H9 (cell line): Measurements from ENCODE around the gene CARD8. TPM values are rescaled to one million over a fixed set of nuclear protein-coding genes. Genes with fewer than 3 reads are reported as not detected.

Source experiments
- DNase-seq: peaks from one replicate; pipeline ENCODE4 v3.0.0-alpha.2; 2017
- H2AFZ ChIP-seq: one replicate; pipeline ENCODE4 v1.6.1; 2013; ENCODE audit warnings: mild to moderate bottlenecking, low read length, control low read depth, moderate library complexity
- H2AK5ac ChIP-seq: 2 replicates; pipeline ENCODE4 v1.6.1; 2013; ENCODE audit warnings: low read length, control low read depth, mixed read lengths; ENCODE audit not compliant: insufficient read length
- H2BK120ac ChIP-seq: one replicate; pipeline ENCODE4 v1.6.1; 2013; ENCODE audit warnings: low read depth, mild to moderate bottlenecking, low read length, control low read depth, inconsistent platforms; ENCODE audit not compliant: poor library complexity, severe bottlenecking
- H2BK12ac ChIP-seq: 2 replicates; pipeline ENCODE4 v1.6.1; 2013; ENCODE audit warnings: low read length, control low read depth, mixed read lengths, low read depth; ENCODE audit not compliant: insufficient read length
- H2BK15ac ChIP-seq: 2 replicates; pipeline ENCODE4 v1.6.1; 2013; ENCODE audit warnings: low read depth, low read length, control low read depth
- H2BK20ac ChIP-seq: one replicate; pipeline ENCODE4 v1.6.1; 2013; ENCODE audit warnings: low read depth, mild to moderate bottlenecking, low read length, control low read depth, inconsistent platforms; ENCODE audit not compliant: poor library complexity, severe bottlenecking
- H2BK5ac ChIP-seq: 2 replicates; pipeline ENCODE4 v1.6.1; 2013; ENCODE audit warnings: low read length, control low read depth, mixed read lengths; ENCODE audit not compliant: insufficient read length
- H3K14ac ChIP-seq: 2 replicates; pipeline ENCODE4 v1.6.1; 2013; ENCODE audit warnings: low read length, control low read depth; ENCODE audit not compliant: insufficient read depth
- H3K18ac ChIP-seq: 2 replicates; pipeline ENCODE4 v1.6.1; 2013; ENCODE audit warnings: low read depth, mild to moderate bottlenecking, mixed read lengths, low read length, control low read depth; ENCODE audit not compliant: insufficient read length
- H3K23ac ChIP-seq: 2 replicates; pipeline ENCODE4 v1.6.1; 2013; ENCODE audit warnings: low read length, control low read depth, mixed read lengths, low read depth; ENCODE audit not compliant: insufficient read length
- H3K23me2 ChIP-seq: 2 replicates; pipeline ENCODE4 v1.6.1; 2013; ENCODE audit warnings: low read depth, mild to moderate bottlenecking, mixed read lengths, low read length, control low read depth; ENCODE audit not compliant: insufficient read length, poor library complexity, severe bottlenecking
- H3K27ac ChIP-seq: 2 replicates; pipeline ENCODE4 v1.5.1; 2013; ENCODE audit warnings: low read length, control low read depth, mixed read lengths, low read depth; ENCODE audit not compliant: insufficient read length
- H3K27me3 ChIP-seq: 2 replicates; pipeline ENCODE4 v1.6.1; 2013; ENCODE audit warnings: low read length, control low read depth, inconsistent platforms; ENCODE audit not compliant: insufficient read depth
- H3K4ac ChIP-seq: 2 replicates; pipeline ENCODE4 v1.6.1; 2013; ENCODE audit warnings: low read depth, mild to moderate bottlenecking, control low read depth, inconsistent platforms, low read length, moderate library complexity
- H3K4me1 ChIP-seq: 2 replicates; pipeline ENCODE4 v1.6.1; 2013; ENCODE audit warnings: low read length, control low read depth, inconsistent platforms; ENCODE audit not compliant: insufficient read depth
- H3K4me2 ChIP-seq: 2 replicates; pipeline ENCODE4 v1.6.1; 2013; ENCODE audit warnings: low read length, control low read depth, mixed read lengths; ENCODE audit not compliant: insufficient read length, insufficient read depth
- H3K56ac ChIP-seq: 2 replicates; pipeline ENCODE4 v1.6.1; 2013; ENCODE audit warnings: low read depth, mild to moderate bottlenecking, mixed read lengths, low read length, control low read depth; ENCODE audit not compliant: insufficient read length
- H3K79me1 ChIP-seq: 2 replicates; pipeline ENCODE4 v1.6.1; 2013; ENCODE audit warnings: low read depth, mild to moderate bottlenecking, moderate library complexity, low read length, control low read depth, inconsistent platforms; ENCODE audit not compliant: insufficient read depth, poor library complexity, severe bottlenecking
- H3K79me2 ChIP-seq: 2 replicates; pipeline ENCODE4 v1.6.1; 2013; ENCODE audit warnings: low read length, control low read depth, inconsistent platforms; ENCODE audit not compliant: insufficient read depth
- H3K9ac ChIP-seq: 2 replicates; pipeline ENCODE4 v1.6.1; 2013; ENCODE audit warnings: low read length, control low read depth, mixed read lengths; ENCODE audit not compliant: insufficient read length; ENCODE audit errors: extremely low read depth
- H3K9me3 ChIP-seq: one replicate; pipeline ENCODE4 v1.6.1; 2013; ENCODE audit warnings: low read depth, low read length, inconsistent platforms; ENCODE audit not compliant: control insufficient read depth
- H3T11ph ChIP-seq: one replicate; pipeline ENCODE4 v1.6.1; 2013; ENCODE audit warnings: mild to moderate bottlenecking, low read length, control low read depth, inconsistent platforms
- H4K20me1 ChIP-seq: one replicate; pipeline ENCODE4 v1.6.1; 2013; ENCODE audit not compliant: control insufficient read depth, insufficient read length, insufficient read depth
- H4K5ac ChIP-seq: 2 replicates; pipeline ENCODE4 v1.6.1; 2013; ENCODE audit warnings: low read depth, mild to moderate bottlenecking, mixed read lengths, low read length, control low read depth; ENCODE audit not compliant: insufficient read length
- H4K8ac ChIP-seq: replicated peaks from 2 replicates; pipeline ENCODE4 v1.6.1; 2013; ENCODE audit warnings: low read length, control low read depth, mixed read lengths, low read depth; ENCODE audit not compliant: insufficient read length
- H4K91ac ChIP-seq: 2 replicates; pipeline ENCODE4 v1.6.1; 2013; ENCODE audit warnings: low read depth, mild to moderate bottlenecking, moderate library complexity, mixed read lengths, low read length, control low read depth; ENCODE audit not compliant: insufficient read length
- H3K27ac Mint-ChIP-seq, 3 experiments: 2 replicates in 2 of 3; 3 replicates in 1 of 3; pipeline ENCODE4 v1.8.0; 2020 to 2021; ENCODE audit warnings: mixed read lengths in 3 of 3, mild to moderate bottlenecking in 1 of 3, moderate library complexity in 1 of 3
- H3K27me3 Mint-ChIP-seq: 2 replicates; pipeline ENCODE4 v1.8.0; 2021; ENCODE audit warnings: low read depth, mild to moderate bottlenecking, moderate library complexity, mixed read lengths
- H3K36me3 Mint-ChIP-seq, 3 experiments: 2 replicates in 2 of 3; 3 replicates in 1 of 3; pipeline ENCODE4 v1.8.0; 2020 to 2021; ENCODE audit warnings: low read depth in 3 of 3, mixed read lengths in 3 of 3; ENCODE audit not compliant: insufficient read depth in 1 of 3
- H3K4me1 Mint-ChIP-seq, 2 experiments: 2 replicates each; pipeline ENCODE4 v1.8.0; 2020; ENCODE audit warnings: mixed read lengths in 2 of 2
- H3K4me3 Mint-ChIP-seq, 2 experiments: 2 replicates in 1 of 2; 3 replicates in 1 of 2; pipeline ENCODE4 v1.8.0; 2020 to 2021; ENCODE audit warnings: mild to moderate bottlenecking in 2 of 2, mixed read lengths in 2 of 2, moderate library complexity in 1 of 2
- H3K9me3 Mint-ChIP-seq, 2 experiments: 2 replicates in 1 of 2; 3 replicates in 1 of 2; pipeline ENCODE4 v1.8.0; 2020; ENCODE audit warnings: mild to moderate bottlenecking in 2 of 2, mixed read lengths in 2 of 2, moderate library complexity in 1 of 2
- CTCF ChIP-seq: fragments of 200-600 bp; sonication (generic); conservative IDR thresholded peaks from 3 replicates; pipeline ENCODE4 v1.8.0; 2021; ENCODE audit warnings: antibody characterized with exemption, mild to moderate bottlenecking
- WGBS: extraction: QIAGEN DNeasy Blood & Tissue Kit; methylation state at CpG from one replicate; pipeline ENCODE4 v1.1.7; 2013; ENCODE audit warnings: missing lambda C conversion rate, low lambda C conversion rate, mixed read lengths; ENCODE audit not compliant: insufficient read length; ENCODE audit errors: extremely low coverage; 5-methylcytosine and 5-hydroxymethylcytosine counted together
- total RNA-seq: library from RNA; stranded (reverse); gene quantifications from 2 replicates; pipeline ENCODE4 v1.2.1, GENCODE V29; 2021

Gene CARD8
- total RNA-seq, 1 experiment from 2014 or later = 21.0 TPM

- H4K91ac ChIP-seq = no peak overlapping the region
- no peak overlapping the region for H2BK20ac ChIP-seq
- H3K79me1 ChIP-seq = no peaks in the 10 kb centered on the region
- peaks cover 11 to 26% (median 15%) of the 10 kb centered on the region in 3 experiments for H3K36me3 Mint-ChIP-seq
- H3K27me3 ChIP-seq = no peaks in the 10 kb centered on the region
- no peak overlapping the region for H3K56ac ChIP-seq
- H4K8ac ChIP-seq = no peak overlapping the region
- H3T11ph ChIP-seq = no peak overlapping the region
- no peak overlapping the region for H2AFZ ChIP-seq
- DNase-seq = no peak
- no peaks in the 10 kb centered on the region for H3K27me3 Mint-ChIP-seq
- H2BK120ac ChIP-seq = no peak overlapping the region
- no peak overlapping the region for H3K4ac ChIP-seq
- no peak overlapping the region for H3K9ac ChIP-seq
- H4K20me1 ChIP-seq = no peaks in the 10 kb centered on the region
- no peak overlapping the region for H2BK12ac ChIP-seq
- H3K9me3 Mint-ChIP-seq = peaks cover 14 to 15% of the 10 kb centered on the region in 2 experiments; a peak in 4 of 5 replicates
- no CpG with 5 or more reads among the region's 4 CpGs for WGBS
- H2AK5ac ChIP-seq = no peak overlapping the region
- no peak for TF ChIP-seq CTCF
- H3K14ac ChIP-seq = no peak overlapping the region
- H3K18ac ChIP-seq = no peak overlapping the region
- H3K4me1 ChIP-seq = no peaks in the 10 kb centered on the region
- no peak overlapping the region for H4K5ac ChIP-seq
- no peak overlapping the region for H3K27ac Mint-ChIP-seq
- no peaks in the 10 kb centered on the region for H3K23me2 ChIP-seq
- H3K4me2 ChIP-seq = no peak overlapping the region
- H3K9me3 ChIP-seq = no peaks in the 10 kb centered on the region
- H2BK5ac ChIP-seq = no peak overlapping the region
- H3K4me1 Mint-ChIP-seq = peaks cover 4 to 9% of the 10 kb centered on the region in 2 experiments
- no peak overlapping the region for H2BK15ac ChIP-seq
- H3K4me3 Mint-ChIP-seq = peak overlapping the region; percentile 90 to 96; a peak in 3 of 5 replicates
- no peak overlapping the region for H3K23ac ChIP-seq
- no peak overlapping the region for H3K27ac ChIP-seq
- no peaks in the 10 kb centered on the region for H3K79me2 ChIP-seq
Observed at GRCh38 chr19:48254529-48254970, 1.2 kb downstream of the CARD8 start.
